ENCODE data around the gene SCN2A.
"Not testable (repeated sequence)": the region's sequence is repeated elsewhere in the genome, so short reads cannot be mapped to it uniquely, and the experiment has no call there.

SCN2A gene

DNA sequence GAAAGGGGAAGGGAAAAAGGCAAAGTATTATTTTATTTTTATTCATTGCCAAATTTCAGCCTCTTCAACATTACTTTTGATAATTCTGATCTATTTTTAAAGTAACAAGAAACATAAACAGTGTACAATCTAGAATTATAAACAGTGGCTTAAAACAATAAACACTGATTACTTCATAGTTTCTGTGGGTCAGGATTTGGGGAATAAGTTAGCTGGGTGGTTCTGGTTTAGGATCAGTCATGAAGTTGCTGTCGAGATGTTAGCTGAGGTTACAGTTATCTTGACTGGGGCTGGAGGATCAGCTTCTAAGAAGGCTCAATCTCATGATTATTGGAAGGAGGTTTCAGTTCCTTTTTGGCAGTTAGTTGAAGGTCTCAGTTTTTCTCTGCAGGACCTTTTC lies 109.2 kb downstream of the SCN2A start:
- DNase-seq: no peak

DNA sequence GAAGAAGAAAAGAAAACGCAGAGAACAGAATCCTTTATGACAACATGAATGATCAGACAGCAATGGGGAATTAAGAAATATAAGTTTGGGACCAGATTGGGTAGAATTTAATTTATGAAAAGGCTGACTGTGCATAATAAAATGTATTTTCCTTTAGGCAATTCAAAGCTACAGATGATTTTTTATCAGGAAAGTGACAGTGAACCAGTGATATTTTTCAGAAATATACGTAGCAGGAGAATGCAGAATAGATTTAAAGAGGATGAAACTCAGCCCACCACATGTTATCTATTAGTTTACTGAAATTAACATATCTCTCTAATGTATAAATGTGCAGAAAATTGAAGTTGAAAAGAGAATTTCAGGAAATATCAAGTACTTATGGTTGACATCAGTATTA lies 110.0 kb downstream of the SCN2A start:
- no peak for DNase-seq

DNA sequence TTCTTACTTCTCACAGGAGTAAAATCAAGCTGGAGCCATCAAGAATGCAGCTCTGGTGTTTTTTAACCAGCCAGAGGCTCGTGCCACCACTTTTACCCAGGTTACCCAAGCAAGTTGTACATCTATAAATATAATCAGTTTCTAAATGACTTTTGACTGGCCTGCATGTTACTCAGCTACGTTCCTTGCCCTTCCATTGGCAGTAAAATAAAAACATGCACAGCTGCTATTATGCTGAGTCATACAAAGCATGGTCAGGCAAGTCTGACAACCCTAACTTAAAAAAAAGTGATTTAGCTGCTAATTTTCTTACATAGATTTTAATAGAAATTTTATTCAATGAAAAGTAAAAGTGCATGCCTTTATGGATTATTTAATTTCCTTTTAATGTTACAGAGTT lies 118.5 kb downstream of the SCN2A start:
- no peak for DNase-seq

DNA sequence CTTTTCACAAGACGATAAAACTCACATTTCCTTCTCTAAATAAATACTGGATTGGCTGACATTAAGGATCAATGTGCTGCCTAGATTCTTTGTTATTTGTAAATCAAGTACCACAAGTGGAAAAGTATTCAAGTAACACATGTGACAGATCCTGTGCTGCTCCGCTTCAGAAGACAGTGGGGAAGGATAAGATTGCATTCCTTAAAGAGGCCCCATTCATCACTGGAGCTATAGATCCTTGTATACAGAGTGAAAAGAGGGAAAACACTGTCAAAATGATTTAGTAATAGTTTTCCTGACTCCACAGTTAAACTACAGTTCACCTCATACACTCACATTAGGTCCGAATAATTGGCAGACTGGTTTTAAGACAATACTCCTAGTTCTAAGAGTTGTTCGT lies 122.3 kb downstream of the SCN2A start:
- DNase-seq: no peak

DNA sequence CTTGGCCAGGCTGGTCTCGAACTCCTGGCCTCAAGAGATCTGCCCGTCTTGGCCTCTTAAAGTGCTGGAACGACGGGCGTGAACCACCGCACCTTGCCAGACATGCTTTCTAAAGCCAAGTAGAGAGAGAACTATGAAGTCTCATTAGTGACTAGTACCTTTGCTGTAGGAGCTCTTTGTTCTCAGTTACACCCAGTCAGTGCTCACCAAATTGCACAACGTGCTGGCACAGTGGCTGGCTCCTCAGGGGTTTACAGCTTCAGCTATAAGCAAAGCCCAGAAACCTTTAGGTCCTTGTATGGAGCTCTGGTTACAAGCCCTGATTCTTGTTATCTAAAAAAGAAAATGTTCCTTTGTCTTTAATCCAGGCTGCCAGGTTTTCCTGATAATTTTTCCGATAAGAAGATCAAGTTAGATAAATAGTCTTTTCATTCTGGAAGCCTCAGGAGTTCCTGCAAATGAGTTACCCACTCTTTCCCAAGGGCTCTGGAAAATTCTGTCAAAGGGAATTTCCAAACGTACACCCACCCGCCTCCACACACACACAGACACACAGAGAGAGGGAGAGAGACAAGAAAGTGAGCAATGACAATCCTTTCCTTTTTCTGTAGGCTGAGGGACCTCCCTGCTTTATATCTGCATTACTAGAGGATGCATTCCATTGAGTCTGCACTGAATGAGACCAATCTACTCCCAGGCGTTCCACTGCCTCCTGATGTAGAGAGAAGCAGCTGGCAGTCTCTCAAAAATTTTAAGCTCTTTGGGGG lies 130.1 kb downstream of the SCN2A start:
- no peak for DNase-seq

DNA sequence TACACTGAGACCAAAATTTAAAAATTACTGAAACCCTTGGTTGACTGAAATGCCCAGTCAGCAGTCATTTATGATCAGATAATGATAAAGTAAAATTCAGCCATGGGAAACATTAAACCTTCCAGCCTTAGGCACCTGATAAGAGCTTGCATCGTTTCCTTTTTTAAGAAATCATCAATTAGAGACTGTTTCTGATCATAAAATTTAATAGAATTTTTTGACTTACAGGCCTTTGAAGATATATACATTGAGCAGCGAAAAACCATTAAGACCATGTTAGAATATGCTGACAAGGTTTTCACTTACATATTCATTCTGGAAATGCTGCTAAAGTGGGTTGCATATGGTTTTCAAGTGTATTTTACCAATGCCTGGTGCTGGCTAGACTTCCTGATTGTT lies 130.7 kb downstream of the SCN2A start:
- no peak for DNase-seq

DNA sequence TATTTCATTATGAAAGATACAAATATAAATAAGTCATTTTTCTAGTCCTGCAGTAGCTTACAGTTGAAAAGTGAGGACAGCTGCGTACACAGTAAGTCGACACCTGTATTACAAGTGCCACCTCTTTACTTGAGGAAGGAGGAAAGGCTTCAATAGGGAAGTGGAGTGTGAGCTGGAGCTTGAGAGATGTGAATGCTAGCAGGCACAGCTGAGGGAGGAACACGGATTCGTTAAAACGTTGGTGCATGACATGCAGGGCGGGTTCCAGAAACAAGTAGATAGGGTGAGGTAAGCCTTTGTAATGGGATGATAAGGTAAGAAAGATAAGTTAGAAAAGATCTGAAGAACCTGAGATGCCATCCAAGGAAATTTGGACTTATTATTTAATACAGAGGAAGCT lies 132.1 kb downstream of the SCN2A start:
- DNase-seq: no peak

DNA sequence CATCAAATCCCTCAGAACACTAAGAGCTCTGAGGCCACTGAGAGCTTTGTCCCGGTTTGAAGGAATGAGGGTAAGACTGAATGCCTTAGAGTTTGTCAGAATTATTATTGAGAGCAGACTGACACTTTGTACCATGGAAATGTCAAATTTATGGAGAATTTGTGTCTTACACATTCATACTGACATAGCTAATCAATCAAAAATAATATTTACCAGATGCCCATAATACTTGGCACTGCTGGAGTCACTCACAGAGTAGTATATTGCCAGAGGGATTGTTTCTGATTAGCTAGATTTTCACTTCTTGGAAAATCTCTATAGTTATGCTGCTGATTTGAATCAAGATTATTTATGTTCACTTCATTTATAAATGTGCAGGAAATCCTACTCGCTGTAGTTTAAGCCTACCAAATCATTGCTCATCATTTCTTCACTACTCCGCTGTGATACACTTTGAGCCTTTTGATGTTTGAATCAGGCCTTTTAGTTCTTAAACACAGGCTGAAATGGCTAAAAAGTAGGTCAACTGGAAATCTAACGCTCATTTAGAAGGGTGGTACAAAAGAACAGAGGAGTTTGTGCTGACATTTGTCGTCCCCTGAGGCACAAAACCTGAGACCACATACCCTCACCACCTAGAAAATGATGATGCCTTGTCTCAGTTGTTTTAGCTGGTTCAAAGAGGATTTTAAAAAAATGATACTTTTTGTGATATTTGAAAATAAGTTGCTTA lies 134.2 kb downstream of the SCN2A start:
- DNase-seq: no peak

DNA sequence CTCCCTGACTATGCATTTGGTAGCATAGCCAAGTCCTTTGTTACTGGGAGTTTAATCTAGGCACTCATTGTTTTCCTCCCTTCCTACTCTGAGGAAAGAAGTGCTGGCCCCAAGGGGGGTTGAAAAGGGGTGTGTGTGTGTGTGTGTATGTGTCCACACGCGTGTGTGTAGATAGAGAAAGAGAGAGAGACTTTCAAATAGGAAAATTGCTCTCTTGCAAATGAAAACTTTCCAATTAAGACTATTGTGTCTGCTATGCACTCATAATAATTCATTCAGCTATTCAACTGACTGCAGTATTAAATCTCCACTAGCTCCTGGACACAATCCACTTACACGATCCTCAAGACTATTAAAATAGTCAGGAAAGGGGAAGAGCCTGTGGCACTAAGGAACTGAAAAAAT lies 137.4 kb downstream of the SCN2A start:
- DNase-seq: no peak

DNA sequence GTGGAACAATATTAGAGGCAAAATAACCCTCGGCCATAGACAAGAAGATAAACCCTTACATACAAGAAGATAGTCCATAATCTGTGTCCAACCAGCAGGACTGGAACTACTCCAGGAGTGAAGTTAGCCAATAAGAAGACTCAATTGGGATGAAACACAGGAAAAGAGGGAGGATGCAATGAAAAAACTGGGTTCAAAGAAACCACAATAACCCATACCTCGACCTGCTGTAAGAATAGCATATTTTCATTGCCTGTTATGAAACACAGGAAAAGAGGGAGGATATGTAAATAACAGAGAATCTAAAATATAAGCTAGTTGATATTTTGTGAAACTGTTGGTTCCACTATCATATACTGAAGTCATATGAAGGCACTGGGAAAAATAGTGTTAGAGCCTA lies 143.1 kb downstream of the SCN2A start:
- no peak for DNase-seq

DNA sequence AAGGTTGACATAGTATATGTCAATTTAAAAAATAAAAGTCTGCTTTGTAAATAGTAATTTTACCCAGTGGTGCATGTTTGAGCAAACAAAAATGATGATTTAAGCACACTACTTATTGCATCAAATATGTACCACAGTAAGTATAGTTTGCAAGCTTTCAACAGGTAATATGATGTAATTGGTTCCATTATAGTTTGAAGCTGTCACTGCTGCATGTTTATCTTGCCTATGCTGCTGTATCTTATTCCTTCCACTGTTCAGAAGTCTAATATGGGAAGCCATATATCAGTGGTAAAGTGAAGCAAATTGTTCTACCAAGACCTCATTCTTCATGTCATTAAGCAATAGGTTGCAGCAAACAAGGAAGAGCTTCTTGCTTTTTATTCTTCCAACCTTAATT lies 151.7 kb downstream of the SCN2A start:
- DNase-seq: no peak

DNA sequence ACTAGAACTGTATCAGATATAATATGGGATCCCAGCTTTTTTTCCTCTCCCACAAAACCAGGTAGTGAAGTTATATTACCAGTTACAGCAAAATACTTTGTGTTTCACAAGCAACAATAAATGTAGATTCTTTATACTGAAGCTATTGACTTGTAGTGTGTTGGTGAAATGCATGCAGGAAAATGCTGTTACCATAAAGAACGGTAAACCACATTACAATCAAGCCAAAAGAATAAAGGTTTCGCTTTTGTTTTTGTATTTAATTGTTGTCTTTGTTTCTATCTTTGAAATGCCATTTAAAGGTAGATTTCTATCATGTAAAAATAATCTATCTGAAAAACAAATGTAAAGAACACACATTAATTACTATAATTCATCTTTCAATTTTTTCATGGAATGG lies 152.6 kb downstream of the SCN2A start:
- no peak for DNase-seq

DNA sequence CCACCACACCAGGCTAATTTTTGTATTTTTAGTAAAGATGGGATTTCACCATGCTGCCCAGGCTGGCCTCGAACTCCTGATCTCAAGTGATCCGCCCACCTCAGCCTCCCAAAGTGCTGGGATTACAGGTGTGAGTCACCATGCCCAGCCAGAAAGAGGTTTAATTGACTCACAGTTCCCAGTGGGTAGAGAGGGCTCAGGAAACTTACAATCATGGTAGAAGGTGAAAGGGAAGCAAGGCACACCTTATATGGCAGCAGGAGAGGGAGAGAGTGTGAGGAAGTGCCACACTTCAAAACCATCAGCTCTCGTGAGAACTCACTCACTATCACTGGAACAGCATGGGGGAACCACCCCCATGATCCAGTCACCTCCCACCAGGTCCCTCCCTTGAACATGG lies 159.4 kb downstream of the SCN2A start:
- DNase-seq: not testable (repeated sequence)

DNA sequence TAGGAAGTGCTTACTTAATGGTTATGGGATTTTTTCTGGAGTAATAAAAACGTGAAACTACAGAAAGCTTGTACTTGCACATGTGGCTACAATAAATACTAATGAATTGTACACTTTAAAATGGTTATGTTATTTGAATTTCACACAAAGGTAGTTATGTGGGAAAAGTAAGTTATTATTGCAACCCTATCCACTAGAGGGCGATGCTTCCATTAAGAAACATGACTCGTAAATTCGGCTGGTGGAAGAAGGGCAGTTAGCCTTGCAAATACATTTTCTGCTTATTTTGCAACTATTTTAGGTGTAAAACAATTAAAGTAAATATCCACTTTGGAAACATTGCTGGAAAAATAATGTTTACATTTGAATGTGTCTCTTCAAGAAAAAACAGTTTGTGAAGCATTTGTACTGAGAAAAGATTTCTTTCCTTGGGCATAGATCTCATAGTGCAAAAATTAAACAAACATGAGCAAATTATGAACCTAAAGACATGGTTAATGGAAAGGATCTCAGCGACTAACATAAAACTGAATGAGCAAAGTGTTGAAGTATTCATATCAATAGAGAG lies 162.2 kb downstream of the SCN2A start:
- DNase-seq: peak; percentile 61

DNA sequence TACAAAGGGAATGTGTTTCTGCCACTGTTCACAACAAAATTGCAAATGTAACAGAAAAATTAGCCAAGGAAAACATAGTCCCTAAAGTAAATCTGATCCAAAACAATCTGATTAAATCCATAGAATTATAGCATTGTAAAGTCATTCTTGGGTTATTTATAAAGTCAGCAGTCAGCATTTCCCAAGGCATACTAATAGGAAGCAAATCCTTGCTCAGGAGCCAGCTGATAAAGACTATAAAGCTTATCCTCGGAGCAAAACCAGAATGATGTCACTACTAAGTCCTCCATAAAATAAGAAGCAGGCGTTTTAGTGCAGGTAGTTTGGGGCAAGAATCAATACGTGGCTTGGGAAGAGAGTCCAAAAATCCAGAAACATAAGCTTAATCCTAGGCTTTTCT lies 162.9 kb downstream of the SCN2A start:
- no peak for DNase-seq

DNA sequence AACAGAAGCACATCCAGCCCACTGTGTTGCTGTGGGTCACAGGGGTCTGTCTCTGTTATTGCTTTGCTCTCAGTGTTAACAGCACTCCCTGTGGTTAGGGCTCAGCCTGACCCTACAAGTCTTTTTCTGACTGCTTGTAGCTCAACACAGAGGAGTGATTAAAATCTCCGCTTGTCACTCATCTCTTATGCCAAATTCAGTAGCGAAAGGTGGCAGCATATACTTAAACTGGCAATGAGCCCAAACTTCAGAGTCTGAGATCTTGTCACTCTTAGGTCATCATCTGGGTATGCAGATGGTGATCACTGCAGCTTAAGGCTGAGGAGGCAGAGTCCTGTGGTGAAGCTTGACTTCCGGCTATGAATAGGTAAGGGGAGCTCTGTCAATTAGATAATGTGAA lies 167.0 kb downstream of the SCN2A start:
- no peak for DNase-seq

DNA sequence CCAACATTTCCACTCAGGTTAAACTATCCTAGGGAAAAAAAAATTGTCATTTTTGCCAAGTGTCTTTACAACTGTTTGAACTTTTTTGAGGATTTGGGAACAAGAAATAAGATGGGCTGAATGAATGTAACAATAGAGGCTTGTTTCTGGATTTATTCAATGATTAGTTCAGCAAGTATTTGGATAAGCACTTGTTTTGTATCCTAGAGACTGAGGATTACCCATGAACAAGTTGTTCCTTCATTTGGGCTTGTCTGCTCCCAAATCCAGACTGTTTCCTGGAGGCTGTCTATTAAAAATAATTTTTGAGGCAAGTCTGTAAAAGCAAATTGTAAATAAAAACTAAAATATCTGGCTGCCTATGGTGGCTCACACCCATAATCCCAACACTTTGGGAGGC lies 168.3 kb downstream of the SCN2A start:
- no peak for DNase-seq

DNA sequence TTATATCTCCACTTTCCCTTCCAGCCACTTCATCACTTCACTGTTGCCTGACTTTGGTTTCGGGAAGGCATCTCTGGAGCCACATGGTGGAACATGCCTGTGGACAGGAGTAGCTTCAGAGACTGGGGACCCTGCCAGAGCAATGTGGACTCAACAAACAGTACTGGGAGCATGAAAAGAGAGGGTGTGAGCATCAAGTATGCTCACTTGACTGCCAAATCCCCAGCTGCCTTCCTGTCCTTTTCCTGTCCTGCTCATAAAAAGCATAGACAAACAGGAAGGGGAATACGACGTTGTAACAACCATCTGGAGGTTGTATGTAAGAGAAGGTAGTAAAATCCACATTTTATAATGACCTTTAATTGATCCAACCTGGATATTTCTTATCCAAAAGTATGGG lies 169.0 kb downstream of the SCN2A start:
- DNase-seq: no peak

DNA sequence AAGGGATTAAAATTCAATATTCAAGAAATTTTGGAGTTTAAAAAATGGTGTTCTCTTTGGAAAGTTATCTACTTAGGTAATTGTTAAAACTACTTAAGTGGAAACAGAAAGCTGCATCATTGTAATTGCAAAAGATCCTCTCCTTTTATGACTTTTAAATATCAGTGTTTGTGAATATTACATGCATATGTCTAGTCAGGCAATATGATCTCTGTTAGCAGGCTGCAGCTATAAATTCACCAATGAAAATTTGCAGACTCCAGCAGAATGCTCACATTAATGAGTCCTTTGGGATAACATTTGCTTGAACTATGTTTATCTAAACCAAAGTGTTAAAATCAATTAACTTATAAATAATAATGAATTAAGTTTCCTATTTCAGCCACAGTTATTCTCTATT lies 171.1 kb downstream of the SCN2A start:
- no peak for DNase-seq

DNA sequence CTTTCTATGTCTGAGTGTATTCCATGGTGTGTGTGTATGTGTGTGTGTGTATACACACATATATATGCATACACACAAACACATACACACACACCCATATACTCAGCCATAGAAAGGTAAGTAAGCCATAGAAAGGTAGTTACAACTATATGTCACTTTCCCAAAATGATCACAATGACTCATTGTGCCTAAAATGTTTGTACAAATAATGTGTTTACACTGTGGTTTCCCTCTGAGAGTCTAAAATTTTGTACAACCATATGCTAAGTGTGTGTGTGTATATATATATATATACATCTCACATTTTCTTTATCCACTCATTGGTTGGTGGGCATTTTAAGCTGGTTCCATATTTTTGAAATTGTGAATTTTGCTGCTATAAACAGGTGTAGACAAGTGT lies 175.0 kb downstream of the SCN2A start:
- DNase-seq: no peak

DNA sequence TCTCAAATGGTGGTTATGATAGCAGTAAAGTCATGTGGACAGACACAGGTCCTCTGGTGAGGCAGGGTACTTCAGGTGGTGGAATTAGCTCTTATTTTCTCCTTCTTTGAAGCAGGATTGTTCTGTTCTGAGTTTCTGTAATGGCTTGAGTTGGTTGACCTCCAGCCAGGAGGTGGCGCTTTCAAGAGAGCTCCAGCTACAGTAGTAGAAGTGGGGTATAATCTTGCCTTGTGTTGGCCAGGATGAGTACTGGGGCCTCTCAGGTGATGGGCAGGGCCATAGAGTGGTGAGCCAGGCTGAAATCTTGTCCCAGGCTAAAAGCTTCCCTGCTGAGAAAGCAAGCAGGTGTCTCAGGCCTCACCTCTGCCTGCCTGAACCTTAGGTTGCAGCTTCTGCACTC lies 177.8 kb downstream of the SCN2A start:
- DNase-seq: no peak

DNA sequence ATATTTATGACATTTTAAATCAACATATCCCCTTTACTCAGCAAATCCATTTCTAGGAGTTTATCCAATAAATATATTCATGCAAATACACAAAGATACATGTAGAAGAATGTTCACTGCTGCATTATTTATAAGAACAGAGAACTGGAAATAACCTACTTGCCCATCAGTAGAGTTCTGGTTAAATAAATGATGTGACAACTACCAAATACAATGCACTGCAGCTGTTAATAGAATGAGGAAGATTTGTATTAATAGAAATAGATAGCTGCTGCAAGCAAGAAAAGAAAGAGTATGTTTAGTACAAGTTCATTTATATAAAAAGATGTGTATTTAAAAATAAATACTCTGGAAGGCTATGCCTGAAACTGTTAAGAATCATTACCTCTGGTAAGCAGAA lies 181.0 kb downstream of the SCN2A start:
- DNase-seq: no peak

DNA sequence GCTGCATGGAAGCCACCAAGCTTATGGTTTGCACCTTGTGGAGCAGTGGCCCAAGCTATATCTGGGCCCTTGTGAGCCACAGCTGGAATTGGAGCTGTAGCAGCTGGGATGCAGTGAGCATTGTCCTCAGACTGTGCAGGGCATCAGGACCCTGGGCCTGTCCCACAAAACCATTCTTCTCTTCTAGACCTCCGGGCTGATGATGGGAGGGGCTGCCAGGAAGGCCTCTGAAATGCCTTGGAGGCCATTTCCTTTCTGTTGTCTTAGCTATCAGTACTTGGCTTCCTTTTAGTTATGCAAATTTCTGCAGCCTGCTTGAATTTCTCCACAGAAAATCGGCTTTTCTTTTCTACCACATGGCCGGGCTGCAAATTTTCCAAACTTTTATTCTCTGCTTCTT lies 183.9 kb downstream of the SCN2A start:
- no peak for DNase-seq

DNA sequence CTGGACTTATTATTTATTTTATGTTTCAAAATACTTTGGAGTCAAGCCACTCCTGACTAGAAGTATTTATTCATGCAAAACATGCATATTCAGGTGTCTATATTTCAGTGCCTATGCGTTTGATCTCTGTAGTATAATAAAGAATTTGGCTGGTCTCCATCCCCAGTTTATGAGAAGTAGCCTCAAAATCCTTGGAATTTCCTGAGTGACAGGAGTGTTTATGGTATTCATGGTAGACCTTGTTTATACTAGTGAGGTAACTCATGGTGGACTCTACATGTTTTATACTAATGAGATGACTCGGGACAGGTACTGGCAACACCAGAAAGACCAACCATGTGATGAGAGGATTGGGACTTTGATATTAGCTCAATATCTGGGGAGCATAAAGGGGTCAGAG lies 186.3 kb downstream of the SCN2A start:
- DNase-seq: no peak

DNA sequence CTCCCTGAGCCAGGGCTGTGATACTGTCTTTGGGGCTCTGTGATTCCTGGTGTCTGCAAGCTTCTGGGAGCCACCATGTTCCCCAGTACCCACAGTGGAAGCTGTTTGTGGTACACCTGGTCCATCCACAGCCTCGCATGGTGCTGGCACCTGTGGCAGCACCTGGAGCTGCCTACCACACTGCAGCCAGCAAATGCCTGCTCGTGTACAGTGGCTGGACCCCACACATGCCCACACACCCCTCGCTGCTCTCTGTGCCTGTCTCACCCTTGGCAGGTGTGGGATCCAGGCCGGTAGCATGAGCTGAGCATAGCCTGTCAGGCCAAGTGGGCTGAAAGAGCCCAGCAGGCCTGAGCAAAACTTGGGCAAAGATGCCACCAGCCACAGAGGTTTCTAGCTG lies 188.5 kb downstream of the SCN2A start:
- DNase-seq: no peak

Data from KG1 (cell line).